ENCODE data around the gene FCHSD2.

Gene FCHSD2

GRCh38 chr11:73114110-73114834 lies 27.8 kb downstream of the FCHSD2 start:
- ChIA-PET POLR2A (interaction anchor here (1.2 kb wide), 1 partner anchor 10 kb away, joined by 3 read pairs; no protein-coding TSS in a partner anchor), CTCF (interaction anchor here (1.3 to 1.6 kb wide), 2 partner anchors 13 to 15 kb away, joined by 4 read pairs; no protein-coding TSS in a partner anchor)

GRCh38 chr11:73113426-73113825 lies 28.7 kb downstream of the FCHSD2 start:
- ChIA-PET POLR2A (no interaction called here), CTCF (interaction anchor here (0.8 to 1.8 kb wide), 3 partner anchors 7 to 29 kb away, joined by 4 to 6 read pairs (median 4); no protein-coding TSS in a partner anchor)
- Histone ChIP-seq H3K4me3 (ENCODE audit: control insufficient read depth in 1 of 7, extremely low read depth in 1 of 7, insufficient read depth in 4 of 7, low read depth in 2 of 7, low read length in 6 of 7) (no peak overlapping the region), H3K27me3 (replicated peaks in 2 of 5; ENCODE audit: control insufficient read depth in 4 of 5, insufficient read depth in 5 of 5, low read length in 4 of 5) (no peaks in the 10 kb centered on the region), H3K9me3 (ENCODE audit: control extremely low read depth in 1 of 5, control insufficient read depth in 4 of 5, insufficient read depth in 2 of 5, low read depth in 1 of 5, low read length in 4 of 5) (peaks cover 2 to 28% (median 4%) of the 10 kb centered on the region in 5 experiments), H3K4me1 (ENCODE audit: control extremely low read depth in 1 of 4, control insufficient read depth in 4 of 4, insufficient read depth in 4 of 4, low read length in 3 of 4) (no peaks in the 10 kb centered on the region), H3K36me3 (ENCODE audit: control insufficient read depth in 4 of 4, insufficient read depth in 4 of 4, low read length in 3 of 4) (peaks cover 16 to 32% (median 21%) of the 10 kb centered on the region in 4 experiments), H3K27ac (ENCODE audit: insufficient read depth in 1 of 2, low read depth in 1 of 2, low read length in 2 of 2, poor library complexity in 1 of 2, severe bottlenecking in 2 of 2) (no peak overlapping the region)
- DNase-seq, result no peak
- 97% methylated on average over 4 of the region's 6 CpGs for WGBS (ENCODE audit: insufficient coverage)

More at GRCh38 chr11:73114110-73114834, 27.8 kb downstream of the FCHSD2 start:
- Histone ChIP-seq H3K27ac (ENCODE audit: insufficient read depth in 1 of 2, low read depth in 1 of 2, low read length in 2 of 2, poor library complexity in 1 of 2, severe bottlenecking in 2 of 2) (no peak overlapping the region), H3K36me3 (ENCODE audit: control insufficient read depth in 4 of 4, insufficient read depth in 4 of 4, low read length in 3 of 4) (peaks cover 17 to 32% (median 25%) of the 10 kb centered on the region in 4 experiments), H3K9me3 (ENCODE audit: control extremely low read depth in 1 of 5, control insufficient read depth in 4 of 5, insufficient read depth in 2 of 5, low read depth in 1 of 5, low read length in 4 of 5) (peaks cover 2 to 25% (median 4%) of the 10 kb centered on the region in 5 experiments), H3K4me1 (ENCODE audit: control extremely low read depth in 1 of 4, control insufficient read depth in 4 of 4, insufficient read depth in 4 of 4, low read length in 3 of 4) (no peaks in the 10 kb centered on the region), H3K27me3 (replicated peaks in 2 of 5; ENCODE audit: control insufficient read depth in 4 of 5, insufficient read depth in 5 of 5, low read length in 4 of 5) (no peaks in the 10 kb centered on the region), H3K4me3 (ENCODE audit: control insufficient read depth in 1 of 7, extremely low read depth in 1 of 7, insufficient read depth in 4 of 7, low read depth in 2 of 7, low read length in 6 of 7) (no peak overlapping the region)
- WGBS (ENCODE audit: insufficient coverage), result 97% methylated on average over 2 of the region's 4 CpGs
- DNase-seq, result no peak

- ChIA-PET CTCF (interaction anchor here (0.5 to 0.6 kb wide), 2 partner anchors 56 to 170 kb away, joined by 3 read pairs; no protein-coding TSS in a partner anchor), POLR2A (no interaction called here)
- no peak for DNase-seq
- WGBS (ENCODE audit: insufficient coverage), result 100% methylated on average over 2 of the region's 3 CpGs
- Histone ChIP-seq H3K9me3 (ENCODE audit: control extremely low read depth in 1 of 5, control insufficient read depth in 4 of 5, insufficient read depth in 2 of 5, low read depth in 1 of 5, low read length in 4 of 5) (peaks cover 2 to 23% (median 5%) of the 10 kb centered on the region in 5 experiments), H3K36me3 (ENCODE audit: control insufficient read depth in 4 of 4, insufficient read depth in 4 of 4, low read length in 3 of 4) (peaks cover 0 to 11% (median 6%) of the 10 kb centered on the region in 4 experiments), H3K27ac (ENCODE audit: insufficient read depth in 1 of 2, low read depth in 1 of 2, low read length in 2 of 2, poor library complexity in 1 of 2, severe bottlenecking in 2 of 2) (no peak overlapping the region), H3K4me1 (ENCODE audit: control extremely low read depth in 1 of 4, control insufficient read depth in 4 of 4, insufficient read depth in 4 of 4, low read length in 3 of 4) (no peaks in the 10 kb centered on the region), H3K4me3 (ENCODE audit: control insufficient read depth in 1 of 7, extremely low read depth in 1 of 7, insufficient read depth in 4 of 7, low read depth in 2 of 7, low read length in 6 of 7) (no peak overlapping the region), H3K27me3 (replicated peaks in 2 of 5; ENCODE audit: control insufficient read depth in 4 of 5, insufficient read depth in 5 of 5, low read length in 4 of 5) (no peaks in the 10 kb centered on the region)
These were observed 34.5 kb downstream of the FCHSD2 start for GRCh38 chr11:73107597-73107996.

GRCh38 chr11:73106347-73106746 lies 35.8 kb downstream of the FCHSD2 start:
- H3K9me3 ChIP-seq (ENCODE audit: control extremely low read depth in 1 of 5, control insufficient read depth in 4 of 5, insufficient read depth in 2 of 5, low read depth in 1 of 5, low read length in 4 of 5), result peaks cover 4 to 17% (median 5%) of the 10 kb centered on the region in 5 experiments
- POLR2A ChIA-PET, result no interaction called here
- DNase-seq, result no peak

GRCh38 chr11:73100578-73100977 lies 41.5 kb downstream of the FCHSD2 start:
- no peak overlapping the region for H3K27ac ChIP-seq (ENCODE audit: insufficient read depth in 1 of 2, low read depth in 1 of 2, low read length in 2 of 2, poor library complexity in 1 of 2, severe bottlenecking in 2 of 2)
- POLR2A ChIA-PET, result no interaction called here

More at GRCh38 chr11:73106347-73106746, 35.8 kb downstream of the FCHSD2 start:
- H3K4me3 ChIP-seq (ENCODE audit: control insufficient read depth in 1 of 7, extremely low read depth in 1 of 7, insufficient read depth in 4 of 7, low read depth in 2 of 7, low read length in 6 of 7), result no peak overlapping the region
- peaks cover 0 to 11% (median 6%) of the 10 kb centered on the region in 4 experiments for H3K36me3 ChIP-seq (ENCODE audit: control insufficient read depth in 4 of 4, insufficient read depth in 4 of 4, low read length in 3 of 4)
- CTCF ChIA-PET, result interaction anchor here (0.9 kb wide), 2 partner anchors 19 kb away, joined by 3 read pairs; no protein-coding TSS in a partner anchor
- no peaks in the 10 kb centered on the region for H3K4me1 ChIP-seq (ENCODE audit: control extremely low read depth in 1 of 4, control insufficient read depth in 4 of 4, insufficient read depth in 4 of 4, low read length in 3 of 4)
- no CpG with 5 or more reads among the region's 1 CpG for WGBS (ENCODE audit: insufficient coverage)
- H3K27me3 ChIP-seq (replicated peaks in 2 of 5; ENCODE audit: control insufficient read depth in 4 of 5, insufficient read depth in 5 of 5, low read length in 4 of 5), result no peaks in the 10 kb centered on the region
- H3K27ac ChIP-seq (ENCODE audit: insufficient read depth in 1 of 2, low read depth in 1 of 2, low read length in 2 of 2, poor library complexity in 1 of 2, severe bottlenecking in 2 of 2), result no peak overlapping the region

GRCh38 chr11:73099512-73100266 lies 42.4 kb downstream of the FCHSD2 start:
- Histone ChIP-seq H3K27me3 (replicated peaks in 2 of 5; ENCODE audit: control insufficient read depth in 4 of 5, insufficient read depth in 5 of 5, low read length in 4 of 5) (no peaks in the 10 kb centered on the region), H3K36me3 (ENCODE audit: control insufficient read depth in 4 of 4, insufficient read depth in 4 of 4, low read length in 3 of 4) (peaks cover 3 to 18% (median 11%) of the 10 kb centered on the region in 4 experiments), H3K9me3 (ENCODE audit: control extremely low read depth in 1 of 5, control insufficient read depth in 4 of 5, insufficient read depth in 2 of 5, low read depth in 1 of 5, low read length in 4 of 5) (peaks cover 0 to 5% (median 0%) of the 10 kb centered on the region in 5 experiments), H3K4me1 (ENCODE audit: control extremely low read depth in 1 of 4, control insufficient read depth in 4 of 4, insufficient read depth in 4 of 4, low read length in 3 of 4) (peaks cover 3 to 13% (median 10%) of the 10 kb centered on the region in 4 experiments), H3K27ac (ENCODE audit: insufficient read depth in 1 of 2, low read depth in 1 of 2, low read length in 2 of 2, poor library complexity in 1 of 2, severe bottlenecking in 2 of 2) (no peak overlapping the region), H3K4me3 (ENCODE audit: control insufficient read depth in 1 of 7, extremely low read depth in 1 of 7, insufficient read depth in 4 of 7, low read depth in 2 of 7, low read length in 6 of 7) (no peak overlapping the region)
- ChIA-PET POLR2A (no interaction called here), CTCF (interaction anchor here (1.5 kb wide), 1 partner anchor 14 kb away, joined by 4 read pairs; no protein-coding TSS in a partner anchor)
- WGBS (ENCODE audit: insufficient coverage), result 97% methylated on average over 19 of the region's 25 CpGs
- peak in 2 of 3 donors; percentile 5 to 25 for DNase-seq

More at GRCh38 chr11:73100578-73100977, 41.5 kb downstream of the FCHSD2 start:
- Histone ChIP-seq H3K4me1 (ENCODE audit: control extremely low read depth in 1 of 4, control insufficient read depth in 4 of 4, insufficient read depth in 4 of 4, low read length in 3 of 4) (peaks cover 2 to 11% (median 8%) of the 10 kb centered on the region in 4 experiments), H3K4me3 (ENCODE audit: control insufficient read depth in 1 of 7, extremely low read depth in 1 of 7, insufficient read depth in 4 of 7, low read depth in 2 of 7, low read length in 6 of 7) (no peak overlapping the region), H3K9me3 (ENCODE audit: control extremely low read depth in 1 of 5, control insufficient read depth in 4 of 5, insufficient read depth in 2 of 5, low read depth in 1 of 5, low read length in 4 of 5) (peaks cover 0 to 5% (median 0%) of the 10 kb centered on the region in 5 experiments), H3K36me3 (ENCODE audit: control insufficient read depth in 4 of 4, insufficient read depth in 4 of 4, low read length in 3 of 4) (peaks cover 3 to 23% (median 12%) of the 10 kb centered on the region in 4 experiments), H3K27me3 (replicated peaks in 2 of 5; ENCODE audit: control insufficient read depth in 4 of 5, insufficient read depth in 5 of 5, low read length in 4 of 5) (no peaks in the 10 kb centered on the region)
- WGBS (ENCODE audit: insufficient coverage), result 98% methylated on average over 4 of the region's 8 CpGs
- DNase-seq, result no peak
- CTCF ChIA-PET, result no interaction called here

All from common myeloid progenitor, CD34-positive (primary cell).